SU-DHL-6 (cell line): ENCODE data around the gene IFT27.
"Not testable (repeated sequence)": the region's sequence is repeated elsewhere in the genome, so short reads cannot be mapped to it uniquely, and the experiment has no call there.

ENCODE experiments used
- H2AFZ ChIP-seq: fragments of 200-600 bp; sonication (generic); 2 replicates; pipeline ENCODE4 v1.6.1; 2014; ENCODE audit warnings: low read depth, mild to moderate bottlenecking, moderate library complexity, mixed read lengths, antibody characterized with exemption, low read length; ENCODE audit not compliant: severe bottlenecking
- H3F3A ChIP-seq: fragments of 200-600 bp; shearing (Covaris generic); 2 replicates; pipeline ENCODE4 v1.6.0; 2016; ENCODE audit warnings: antibody characterized with exemption, mild to moderate bottlenecking; ENCODE audit not compliant: insufficient read depth
- H3K27ac ChIP-seq: fragments of 200-600 bp; sonication (generic); 2 replicates; pipeline ENCODE4 v1.5.1; 2016; ENCODE audit warnings: low read depth, mild to moderate bottlenecking, low read length, moderate library complexity, mixed read lengths
- H3K27me3 ChIP-seq: fragments of 200-600 bp; sonication (generic), shearing (Covaris generic); 2 replicates; pipeline ENCODE4 v1.6.0; 2014; ENCODE audit warnings: mild to moderate bottlenecking, low read length
- H3K36me3 ChIP-seq: fragments of 200-600 bp; sonication (generic); 2 replicates; pipeline ENCODE4 v1.6.1; 2014; ENCODE audit warnings: mild to moderate bottlenecking, low read length, mixed read lengths
- H3K4me2 ChIP-seq: fragments of 300-600, 200-600 bp; shearing (Covaris generic), sonication (generic); 2 replicates; pipeline ENCODE4 v1.6.0; 2014; ENCODE audit warnings: low read length, low read depth, mild to moderate bottlenecking; ENCODE audit not compliant: poor library complexity, severe bottlenecking
- H3K4me3 ChIP-seq: fragments of 200-600 bp; sonication (generic); 2 replicates; pipeline ENCODE4 v1.5.1; 2014; ENCODE audit warnings: antibody characterized with exemption, low read length, mild to moderate bottlenecking, mixed read lengths; ENCODE audit not compliant: insufficient read depth, poor library complexity, severe bottlenecking
- H3K79me2 ChIP-seq: fragments of 200-600 bp; sonication (generic); 2 replicates; pipeline ENCODE4 v1.6.1; 2014; ENCODE audit warnings: mild to moderate bottlenecking, low read length, moderate library complexity; ENCODE audit not compliant: insufficient read depth
- H3K9ac ChIP-seq: fragments of 200-600 bp; sonication (generic); 2 replicates; pipeline ENCODE4 v1.7.0; 2014; ENCODE audit warnings: mild to moderate bottlenecking, low read length
- H3K9me2 ChIP-seq: fragments of 200-600 bp; sonication (generic); replicated peaks from 2 replicates; pipeline ENCODE4 v1.6.1; 2014; ENCODE audit warnings: low read length; ENCODE audit not compliant: insufficient read depth
- H3K9me3 ChIP-seq: fragments of 200-600 bp; sonication (generic); 2 replicates; pipeline ENCODE4 v1.6.1; 2014; ENCODE audit warnings: low read length, mixed read lengths; ENCODE audit not compliant: insufficient read depth
- H4K20me1 ChIP-seq: fragments of 200-600 bp; sonication (generic); 2 replicates; pipeline ENCODE4 v1.6.1; 2014; ENCODE audit warnings: low read depth, mild to moderate bottlenecking, antibody characterized with exemption, low read length, moderate library complexity, mixed read lengths
- EZH2phosphoT487 ChIP-seq: fragments of 200-600 bp; sonication (generic), shearing (Covaris generic); conservative IDR thresholded peaks from 2 replicates; pipeline ENCODE4 v1.6.1; 2018; ENCODE audit warnings: mild to moderate bottlenecking, antibody characterized with exemption, low read length, moderate library complexity, mixed read lengths
- TF ChIP-seq, protein P1 (sequence below): fragments of 200-600 bp; sonication (generic); IDR thresholded peaks from one replicate; pipeline ENCODE4 v1.5.1; 2017; ENCODE audit warnings: antibody characterized with exemption, mild to moderate bottlenecking, low read length, moderate library complexity; ENCODE audit not compliant: insufficient read depth, poor library complexity, severe bottlenecking

IFT27 gene

DNA sequence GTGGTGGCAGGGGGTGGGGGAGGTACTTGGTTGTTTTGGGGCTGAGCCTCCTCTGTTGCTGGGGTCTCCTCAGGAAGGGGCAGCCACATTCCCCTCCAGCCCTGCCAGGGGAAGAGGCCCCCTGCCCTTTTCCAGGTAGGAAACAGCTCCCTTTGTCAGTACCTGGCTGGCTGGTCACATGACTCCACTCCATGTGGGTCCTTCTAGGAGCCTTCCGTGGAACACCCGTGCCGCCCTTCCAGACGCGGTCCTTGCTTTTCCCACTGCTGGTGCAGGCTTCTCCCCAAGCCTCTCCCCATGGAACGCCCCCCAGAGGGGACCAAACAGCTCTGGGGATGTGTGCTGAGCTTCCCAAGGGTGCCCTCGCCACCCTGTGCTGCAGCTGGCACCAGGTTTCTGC is 19.9 kb downstream of the IFT27 start:
- H3K4me2 ChIP-seq: no peak overlapping the region
- TF ChIP-seq EZH2phosphoT487: no peak
- TF ChIP-seq, protein P1, sequence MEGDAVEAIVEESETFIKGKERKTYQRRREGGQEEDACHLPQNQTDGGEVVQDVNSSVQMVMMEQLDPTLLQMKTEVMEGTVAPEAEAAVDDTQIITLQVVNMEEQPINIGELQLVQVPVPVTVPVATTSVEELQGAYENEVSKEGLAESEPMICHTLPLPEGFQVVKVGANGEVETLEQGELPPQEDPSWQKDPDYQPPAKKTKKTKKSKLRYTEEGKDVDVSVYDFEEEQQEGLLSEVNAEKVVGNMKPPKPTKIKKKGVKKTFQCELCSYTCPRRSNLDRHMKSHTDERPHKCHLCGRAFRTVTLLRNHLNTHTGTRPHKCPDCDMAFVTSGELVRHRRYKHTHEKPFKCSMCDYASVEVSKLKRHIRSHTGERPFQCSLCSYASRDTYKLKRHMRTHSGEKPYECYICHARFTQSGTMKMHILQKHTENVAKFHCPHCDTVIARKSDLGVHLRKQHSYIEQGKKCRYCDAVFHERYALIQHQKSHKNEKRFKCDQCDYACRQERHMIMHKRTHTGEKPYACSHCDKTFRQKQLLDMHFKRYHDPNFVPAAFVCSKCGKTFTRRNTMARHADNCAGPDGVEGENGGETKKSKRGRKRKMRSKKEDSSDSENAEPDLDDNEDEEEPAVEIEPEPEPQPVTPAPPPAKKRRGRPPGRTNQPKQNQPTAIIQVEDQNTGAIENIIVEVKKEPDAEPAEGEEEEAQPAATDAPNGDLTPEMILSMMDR: no peak
- no peak overlapping the region for H3K27ac ChIP-seq
- no peaks in the 10 kb centered on the region for H3F3A ChIP-seq
- no peak overlapping the region for H3K9ac ChIP-seq
- no peaks in the 10 kb centered on the region for H4K20me1 ChIP-seq
- H2AFZ ChIP-seq: no peak overlapping the region
- H3K27me3 ChIP-seq: no peaks in the 10 kb centered on the region
- H3K79me2 ChIP-seq: no peaks in the 10 kb centered on the region
- no peak overlapping the region for H3K4me3 ChIP-seq
- H3K9me2 ChIP-seq: no peaks in the 10 kb centered on the region
- H3K9me3 ChIP-seq: no peaks in the 10 kb centered on the region
- H3K36me3 ChIP-seq: no peaks in the 10 kb centered on the region

DNA sequence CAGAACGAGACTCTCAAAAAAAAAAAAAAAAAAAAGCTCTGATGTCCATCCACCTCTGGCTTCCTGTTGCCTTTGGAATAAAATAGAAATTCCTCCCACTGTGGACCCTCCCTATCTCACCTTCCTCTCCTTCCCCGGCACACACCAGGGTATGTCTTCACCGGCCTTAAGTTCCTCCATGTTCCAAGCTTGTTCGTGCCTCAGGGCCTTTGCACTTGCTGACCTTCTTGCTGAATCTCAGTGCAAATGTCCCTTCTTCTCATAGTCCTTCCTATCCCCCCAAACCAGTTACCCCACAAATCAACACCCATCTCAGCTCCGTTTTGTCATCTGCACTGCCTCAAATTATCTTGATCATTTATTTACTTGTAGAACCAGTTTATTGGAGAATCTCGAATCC is 20.6 kb downstream of the IFT27 start:
- H3K4me3 ChIP-seq: no peak overlapping the region
- H3K4me2 ChIP-seq: no peak overlapping the region
- no peaks in the 10 kb centered on the region for H3K9me2 ChIP-seq
- no peaks in the 10 kb centered on the region for H3K27me3 ChIP-seq
- no peaks in the 10 kb centered on the region for H3K36me3 ChIP-seq
- H3F3A ChIP-seq: no peaks in the 10 kb centered on the region
- TF ChIP-seq, protein P1: no peak
- no peak for TF ChIP-seq EZH2phosphoT487
- no peaks in the 10 kb centered on the region for H4K20me1 ChIP-seq
- no peak overlapping the region for H3K27ac ChIP-seq
- no peaks in the 10 kb centered on the region for H3K79me2 ChIP-seq
- H3K9me3 ChIP-seq: no peaks in the 10 kb centered on the region
- no peak overlapping the region for H3K9ac ChIP-seq
- no peak overlapping the region for H2AFZ ChIP-seq

DNA sequence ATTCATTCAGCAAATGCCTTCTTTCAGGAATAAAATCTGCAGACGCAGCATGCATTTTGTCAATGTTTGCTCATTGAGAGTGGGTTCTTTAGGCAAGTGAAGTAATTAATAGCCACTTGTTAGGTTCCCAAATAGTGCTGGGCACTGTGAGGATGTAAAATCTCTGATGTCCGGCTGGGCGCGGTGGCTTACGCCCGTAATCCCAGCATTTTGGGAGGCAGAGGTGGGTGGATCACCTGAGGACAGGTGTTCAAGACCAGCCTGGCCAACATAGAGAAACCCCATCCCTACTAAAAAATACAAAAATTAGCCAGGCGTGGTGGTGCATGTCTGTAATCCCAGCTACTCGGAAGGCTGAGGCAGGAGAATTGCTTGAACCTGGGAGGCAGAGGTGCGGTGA is 21.0 kb downstream of the IFT27 start:
- H3K9me2 ChIP-seq, H3F3A ChIP-seq, H3K79me2 ChIP-seq, H2AFZ ChIP-seq, H3K4me2 ChIP-seq, H3K9ac ChIP-seq, H3K4me3 ChIP-seq, H3K36me3 ChIP-seq, H3K9me3 ChIP-seq, H4K20me1 ChIP-seq, H3K27ac ChIP-seq, H3K27me3 ChIP-seq: not testable (repeated sequence)

DNA sequence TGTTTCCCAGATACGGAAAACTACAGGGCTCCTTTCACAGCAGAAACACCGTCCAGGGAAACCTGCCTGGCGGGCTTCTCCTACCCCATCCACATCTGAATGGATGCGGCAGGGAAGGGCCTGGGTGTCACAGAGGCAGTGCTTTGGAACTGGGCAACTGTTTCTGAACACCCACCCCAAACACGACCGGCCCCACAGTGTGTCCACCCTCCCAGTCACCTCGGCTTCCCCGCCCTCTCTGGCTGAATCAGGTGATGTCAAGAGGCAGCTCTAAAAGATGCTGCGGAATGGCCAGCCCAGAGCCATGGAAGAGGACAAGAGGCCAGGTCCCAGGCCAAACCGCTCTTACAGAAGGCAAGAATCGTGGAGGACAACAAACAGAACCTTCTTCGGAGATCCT is 22.0 kb downstream of the IFT27 start:
- no peaks in the 10 kb centered on the region for H4K20me1 ChIP-seq
- no peak overlapping the region for H3K9ac ChIP-seq
- no peaks in the 10 kb centered on the region for H3K27me3 ChIP-seq
- H3K4me2 ChIP-seq: no peak overlapping the region
- H3F3A ChIP-seq: no peaks in the 10 kb centered on the region
- no peak overlapping the region for H3K27ac ChIP-seq
- no peaks in the 10 kb centered on the region for H3K79me2 ChIP-seq
- TF ChIP-seq, protein P1: no peak
- no peak for TF ChIP-seq EZH2phosphoT487
- no peak overlapping the region for H2AFZ ChIP-seq
- no peaks in the 10 kb centered on the region for H3K9me2 ChIP-seq
- no peaks in the 10 kb centered on the region for H3K36me3 ChIP-seq
- no peak overlapping the region for H3K4me3 ChIP-seq
- no peaks in the 10 kb centered on the region for H3K9me3 ChIP-seq
